Testis (tissue), 2 donors: Measurements from ENCODE around the gene GOLGA7B.

ENCODE experiments used
- POLR2A ChIP-seq: fragments of 450-650 bp; IDR thresholded peaks from one replicate; pipeline ENCODE4 v1.6.1; 2017; ENCODE audit warnings: antibody characterized with exemption, mild to moderate bottlenecking, moderate library complexity
- TF ChIP-seq, protein P1 (sequence below), 3 experiments: fragments of 450-650 bp in 2 of 3; fragments of 200-600 bp in 1 of 3; sonication (generic) in 1 of 3; IDR thresholded peaks; one replicate each; pipeline ENCODE4 v1.5.1; 2016 to 2019; ENCODE audit warnings: antibody characterized with exemption in 3 of 3, mild to moderate bottlenecking in 2 of 3, moderate library complexity in 1 of 3

DNA sequence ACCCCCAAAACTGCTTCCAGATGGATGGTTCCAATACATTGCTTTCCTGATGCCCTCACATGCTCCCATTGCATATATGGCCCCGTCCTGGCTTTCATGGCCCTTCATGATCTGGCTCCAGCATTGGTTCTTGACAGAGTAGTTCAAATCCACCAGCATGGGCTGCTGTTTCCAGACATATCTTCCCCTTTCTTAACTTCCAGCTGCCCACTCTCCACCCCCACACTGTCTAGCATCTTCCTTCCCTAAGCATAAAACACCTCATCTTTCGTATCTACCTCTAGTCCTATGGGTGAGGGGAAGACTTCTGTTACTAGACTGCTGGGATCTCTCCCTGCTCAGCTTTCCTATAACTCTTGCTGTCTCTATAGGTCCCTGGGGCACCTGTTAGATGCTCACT lies 13.2 kb upstream of the GOLGA7B start:
- TF ChIP-seq, protein P1, sequence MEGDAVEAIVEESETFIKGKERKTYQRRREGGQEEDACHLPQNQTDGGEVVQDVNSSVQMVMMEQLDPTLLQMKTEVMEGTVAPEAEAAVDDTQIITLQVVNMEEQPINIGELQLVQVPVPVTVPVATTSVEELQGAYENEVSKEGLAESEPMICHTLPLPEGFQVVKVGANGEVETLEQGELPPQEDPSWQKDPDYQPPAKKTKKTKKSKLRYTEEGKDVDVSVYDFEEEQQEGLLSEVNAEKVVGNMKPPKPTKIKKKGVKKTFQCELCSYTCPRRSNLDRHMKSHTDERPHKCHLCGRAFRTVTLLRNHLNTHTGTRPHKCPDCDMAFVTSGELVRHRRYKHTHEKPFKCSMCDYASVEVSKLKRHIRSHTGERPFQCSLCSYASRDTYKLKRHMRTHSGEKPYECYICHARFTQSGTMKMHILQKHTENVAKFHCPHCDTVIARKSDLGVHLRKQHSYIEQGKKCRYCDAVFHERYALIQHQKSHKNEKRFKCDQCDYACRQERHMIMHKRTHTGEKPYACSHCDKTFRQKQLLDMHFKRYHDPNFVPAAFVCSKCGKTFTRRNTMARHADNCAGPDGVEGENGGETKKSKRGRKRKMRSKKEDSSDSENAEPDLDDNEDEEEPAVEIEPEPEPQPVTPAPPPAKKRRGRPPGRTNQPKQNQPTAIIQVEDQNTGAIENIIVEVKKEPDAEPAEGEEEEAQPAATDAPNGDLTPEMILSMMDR (IDR thresholded peaks at IDR 0.05) = no peak
- TF ChIP-seq POLR2A = no peak
